ENCODE measurements around the gene NCOA3.

DNA sequence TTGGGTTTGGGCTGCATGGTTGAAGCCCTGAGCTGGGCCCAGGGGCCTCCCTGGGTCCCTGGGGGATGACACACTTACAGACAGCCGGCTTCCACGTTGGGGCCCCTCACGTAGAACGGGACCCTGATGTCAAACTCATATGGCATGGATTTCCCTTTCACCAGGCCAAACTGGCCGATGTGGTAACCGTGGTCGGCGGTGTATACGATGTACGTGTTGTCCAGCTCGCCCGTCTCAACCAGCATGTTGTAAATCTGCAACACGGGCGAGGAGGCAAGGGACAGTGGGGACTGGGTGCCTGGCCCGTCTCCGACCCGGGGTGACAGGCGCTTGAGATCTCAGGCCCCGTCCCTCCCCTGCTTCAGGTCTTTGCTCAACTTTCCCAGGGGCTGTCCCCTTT is 181.2 kb downstream of the NCOA3 start:
- TF ChIP-seq CBX3 (IDR thresholded peaks at IDR 0.05; ENCODE audit: borderline replicate concordance, low read depth), result no peak
- TF ChIP-seq, protein P1, sequence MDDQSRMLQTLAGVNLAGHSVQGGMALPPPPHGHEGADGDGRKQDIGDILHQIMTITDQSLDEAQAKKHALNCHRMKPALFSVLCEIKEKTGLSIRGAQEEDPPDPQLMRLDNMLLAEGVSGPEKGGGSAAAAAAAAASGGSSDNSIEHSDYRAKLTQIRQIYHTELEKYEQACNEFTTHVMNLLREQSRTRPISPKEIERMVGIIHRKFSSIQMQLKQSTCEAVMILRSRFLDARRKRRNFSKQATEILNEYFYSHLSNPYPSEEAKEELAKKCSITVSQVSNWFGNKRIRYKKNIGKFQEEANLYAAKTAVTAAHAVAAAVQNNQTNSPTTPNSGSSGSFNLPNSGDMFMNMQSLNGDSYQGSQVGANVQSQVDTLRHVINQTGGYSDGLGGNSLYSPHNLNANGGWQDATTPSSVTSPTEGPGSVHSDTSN (IDR thresholded peaks at IDR 0.05; ENCODE audit: insufficient replicate concordance, low read depth, low read length), result no peak
- no peak for TF ChIP-seq ZZZ3 (IDR thresholded peaks at IDR 0.05; ENCODE audit: control insufficient read depth, insufficient read length, low read depth)
- no peak for TF ChIP-seq BRCA1 (IDR thresholded peaks at IDR 0.05; ENCODE audit: low read depth, low read length)
- TF ChIP-seq, protein P2, sequence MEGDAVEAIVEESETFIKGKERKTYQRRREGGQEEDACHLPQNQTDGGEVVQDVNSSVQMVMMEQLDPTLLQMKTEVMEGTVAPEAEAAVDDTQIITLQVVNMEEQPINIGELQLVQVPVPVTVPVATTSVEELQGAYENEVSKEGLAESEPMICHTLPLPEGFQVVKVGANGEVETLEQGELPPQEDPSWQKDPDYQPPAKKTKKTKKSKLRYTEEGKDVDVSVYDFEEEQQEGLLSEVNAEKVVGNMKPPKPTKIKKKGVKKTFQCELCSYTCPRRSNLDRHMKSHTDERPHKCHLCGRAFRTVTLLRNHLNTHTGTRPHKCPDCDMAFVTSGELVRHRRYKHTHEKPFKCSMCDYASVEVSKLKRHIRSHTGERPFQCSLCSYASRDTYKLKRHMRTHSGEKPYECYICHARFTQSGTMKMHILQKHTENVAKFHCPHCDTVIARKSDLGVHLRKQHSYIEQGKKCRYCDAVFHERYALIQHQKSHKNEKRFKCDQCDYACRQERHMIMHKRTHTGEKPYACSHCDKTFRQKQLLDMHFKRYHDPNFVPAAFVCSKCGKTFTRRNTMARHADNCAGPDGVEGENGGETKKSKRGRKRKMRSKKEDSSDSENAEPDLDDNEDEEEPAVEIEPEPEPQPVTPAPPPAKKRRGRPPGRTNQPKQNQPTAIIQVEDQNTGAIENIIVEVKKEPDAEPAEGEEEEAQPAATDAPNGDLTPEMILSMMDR (IDR thresholded peaks at IDR 0.05 in 2 of 3, conservative IDR thresholded peaks at IDR 0.05 in 1 of 3; ENCODE audit: control insufficient read depth in 2 of 3, extremely low read depth in 1 of 3, insufficient read depth in 1 of 3, low read depth in 3 of 3, low read length in 3 of 3), result no peak
- no peak for TF ChIP-seq CBFB (IDR thresholded peaks at IDR 0.05; ENCODE audit: low read depth)
- TF ChIP-seq SIX5 (IDR thresholded peaks at IDR 0.05; ENCODE audit: low read depth, low read length, severe bottlenecking), result no peak
- no peak for TF ChIP-seq EZH2 (IDR thresholded peaks at IDR 0.05; ENCODE audit: borderline replicate concordance, control insufficient read depth, low read depth, low read length)
- TF ChIP-seq, protein P3, sequence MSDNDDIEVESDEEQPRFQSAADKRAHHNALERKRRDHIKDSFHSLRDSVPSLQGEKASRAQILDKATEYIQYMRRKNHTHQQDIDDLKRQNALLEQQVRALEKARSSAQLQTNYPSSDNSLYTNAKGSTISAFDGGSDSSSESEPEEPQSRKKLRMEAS (IDR thresholded peaks at IDR 0.05; ENCODE audit: low read depth, low read length), result no peak
- TF ChIP-seq, protein P4, sequence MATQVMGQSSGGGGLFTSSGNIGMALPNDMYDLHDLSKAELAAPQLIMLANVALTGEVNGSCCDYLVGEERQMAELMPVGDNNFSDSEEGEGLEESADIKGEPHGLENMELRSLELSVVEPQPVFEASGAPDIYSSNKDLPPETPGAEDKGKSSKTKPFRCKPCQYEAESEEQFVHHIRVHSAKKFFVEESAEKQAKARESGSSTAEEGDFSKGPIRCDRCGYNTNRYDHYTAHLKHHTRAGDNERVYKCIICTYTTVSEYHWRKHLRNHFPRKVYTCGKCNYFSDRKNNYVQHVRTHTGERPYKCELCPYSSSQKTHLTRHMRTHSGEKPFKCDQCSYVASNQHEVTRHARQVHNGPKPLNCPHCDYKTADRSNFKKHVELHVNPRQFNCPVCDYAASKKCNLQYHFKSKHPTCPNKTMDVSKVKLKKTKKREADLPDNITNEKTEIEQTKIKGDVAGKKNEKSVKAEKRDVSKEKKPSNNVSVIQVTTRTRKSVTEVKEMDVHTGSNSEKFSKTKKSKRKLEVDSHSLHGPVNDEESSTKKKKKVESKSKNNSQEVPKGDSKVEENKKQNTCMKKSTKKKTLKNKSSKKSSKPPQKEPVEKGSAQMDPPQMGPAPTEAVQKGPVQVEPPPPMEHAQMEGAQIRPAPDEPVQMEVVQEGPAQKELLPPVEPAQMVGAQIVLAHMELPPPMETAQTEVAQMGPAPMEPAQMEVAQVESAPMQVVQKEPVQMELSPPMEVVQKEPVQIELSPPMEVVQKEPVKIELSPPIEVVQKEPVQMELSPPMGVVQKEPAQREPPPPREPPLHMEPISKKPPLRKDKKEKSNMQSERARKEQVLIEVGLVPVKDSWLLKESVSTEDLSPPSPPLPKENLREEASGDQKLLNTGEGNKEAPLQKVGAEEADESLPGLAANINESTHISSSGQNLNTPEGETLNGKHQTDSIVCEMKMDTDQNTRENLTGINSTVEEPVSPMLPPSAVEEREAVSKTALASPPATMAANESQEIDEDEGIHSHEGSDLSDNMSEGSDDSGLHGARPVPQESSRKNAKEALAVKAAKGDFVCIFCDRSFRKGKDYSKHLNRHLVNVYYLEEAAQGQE (IDR thresholded peaks at IDR 0.05; ENCODE audit: low read depth, low read length), result no peak
- no peak for TF ChIP-seq CBX5 (IDR thresholded peaks at IDR 0.05; ENCODE audit: low read depth)

Data from GM12878 (cell line).